HG03095 (cell line): ENCODE measurements around the gene SAFB2.
A peak's percentile ranks its signal among the peaks of the same experiment; 100 is the strongest.

ENCODE experiments used
- ATAC-seq: cut with Tn5 transposase; IDR thresholded peaks from one replicate; pipeline ENCODE4 v1.9.1; 2021; ENCODE audit warnings: moderate library complexity; ENCODE audit not compliant: unreplicated experiment

SAFB2 gene

GRCh38 chr19:5622465-5623396, at the start of gene SAFB2, which contains the start of gene SAFB:
Gene SAFB2, minus strand, starts transcription at chr19:5622776. Its CDS starts 61 bp downstream, at chr19:5622715.
Gene SAFB, plus strand, starts transcription at chr19:5623083. Its CDS starts 123 bp downstream, at chr19:5623206.
- ATAC-seq = peak; percentile 68

GRCh38 chr19:5671600-5671999, 49.0 kb upstream of the SAFB2 start:
- ATAC-seq = no peak

GRCh38 chr19:5669212-5669611, 46.6 kb upstream of the SAFB2 start:
- ATAC-seq = no peak

- no peak for ATAC-seq
Measured at GRCh38 chr19:5667751-5668271, 45.2 kb upstream of the SAFB2 start.

- ATAC-seq = no peak
Measured at GRCh38 chr19:5666921-5667610, 44.5 kb upstream of the SAFB2 start.

- no peak for ATAC-seq
Measured at GRCh38 chr19:5665781-5666513, 43.4 kb upstream of the SAFB2 start.

GRCh38 chr19:5664515-5664914, 41.9 kb upstream of the SAFB2 start:
- ATAC-seq = no peak

- no peak for ATAC-seq
Measured at GRCh38 chr19:5663904-5664303, 41.3 kb upstream of the SAFB2 start.

GRCh38 chr19:5661483-5661882, 38.9 kb upstream of the SAFB2 start:
- no peak for ATAC-seq

GRCh38 chr19:5655412-5655811, 32.8 kb upstream of the SAFB2 start:
- no peak for ATAC-seq

GRCh38 chr19:5654931-5655330, 32.4 kb upstream of the SAFB2 start:
- no peak for ATAC-seq

- no peak for ATAC-seq
Measured at GRCh38 chr19:5652261-5652660, 29.7 kb upstream of the SAFB2 start.

- no peak for ATAC-seq
Measured at GRCh38 chr19:5651361-5651760, 28.8 kb upstream of the SAFB2 start.

GRCh38 chr19:5648464-5648863, 25.9 kb upstream of the SAFB2 start:
- no peak for ATAC-seq

GRCh38 chr19:5646703-5647102, 24.1 kb upstream of the SAFB2 start:
- ATAC-seq = no peak

GRCh38 chr19:5645409-5645808, 22.8 kb upstream of the SAFB2 start:
- no peak for ATAC-seq

GRCh38 chr19:5644037-5644436, 21.5 kb upstream of the SAFB2 start:
- no peak for ATAC-seq

GRCh38 chr19:5643060-5643459, 20.5 kb upstream of the SAFB2 start:
- no peak for ATAC-seq

GRCh38 chr19:5642204-5642603, 19.6 kb upstream of the SAFB2 start:
- ATAC-seq = no peak

- ATAC-seq = no peak
Measured at GRCh38 chr19:5641171-5641570, 18.6 kb upstream of the SAFB2 start.

- no peak for ATAC-seq
Measured at GRCh38 chr19:5637971-5638370, 15.4 kb upstream of the SAFB2 start.
